ENCODE results near the gene KIF23. TPM values are rescaled to one million over a fixed set of nuclear protein-coding genes. Genes with fewer than 3 reads are reported as not detected.

The KIF23 gene
- total RNA-seq, 1 experiment from 2014 or later: 83.7 TPM

- no TSS peak for BruUV-seq (replicated peaks)
These were observed 13.3 kb upstream of the KIF23 start for GRCh38 chr15:69400850-69401249.

More at GRCh38 chr15:69400850-69401249, 13.3 kb upstream of the KIF23 start:
- Histone ChIP-seq H2AFZ (ENCODE audit: low read depth, low read length, poor library complexity, severe bottlenecking) (no peak overlapping the region), H3K36me3 (ENCODE audit: control insufficient read depth in 1 of 2, insufficient read depth in 2 of 2, low read length in 2 of 2) (peaks cover 3% of the 10 kb centered on the region in 2 experiments; a peak in 2 of 4 replicates), H3K4me2 (ENCODE audit: low read length) (no peak overlapping the region), H3K27me3 (ENCODE audit: insufficient read depth, low read length) (no peaks in the 10 kb centered on the region), H3K9ac (ENCODE audit: low read length) (no peak overlapping the region), H3K9me3 (ENCODE audit: control insufficient read depth in 1 of 2, insufficient read depth in 1 of 2, low read depth in 1 of 2, low read length in 2 of 2) (no peaks in the 10 kb centered on the region), H3K9me2 (ENCODE audit: insufficient read depth) (no peaks in the 10 kb centered on the region), H3K4me1 (ENCODE audit: control insufficient read depth in 1 of 2, insufficient read depth in 2 of 2, low read length in 2 of 2) (no peaks in the 10 kb centered on the region), H4K20me1 (ENCODE audit: insufficient read depth) (no peaks in the 10 kb centered on the region), H3K4me3 (replicated peaks in 1 of 2; ENCODE audit: low read depth in 1 of 2, low read length in 2 of 2) (no peak overlapping the region), H3K27ac (ENCODE audit: low read depth, low read length) (no peak overlapping the region), H3K79me2 (ENCODE audit: insufficient read depth, low read length) (no peaks in the 10 kb centered on the region)
- ATAC-seq (no peak), DNase-seq (ENCODE audit: low read depth, low spot score) (no peak)
- intact Hi-C loops (cut with micrococcal nuclease): no loop called here
- TF ChIP-seq SP1 (IDR thresholded peaks at IDR 0.05; ENCODE audit: low read depth) (no peak), JUND (IDR thresholded peaks at IDR 0.05) (no peak), ZNF274 (IDR thresholded peaks at IDR 0.05; ENCODE audit: low read depth, low read length) (no peak), ZFX (IDR thresholded peaks at IDR 0.05) (no peak), CEBPB (IDR thresholded peaks at IDR 0.05; ENCODE audit: low read depth) (no peak), EZH2phosphoT487 (IDR thresholded peaks at IDR 0.05; ENCODE audit: borderline replicate concordance) (no peak), FOSL1 (IDR thresholded peaks at IDR 0.05; ENCODE audit: low read depth) (no peak), SIN3A (IDR thresholded peaks at IDR 0.05; ENCODE audit: low read depth) (no peak), EGR1 (IDR thresholded peaks at IDR 0.05; ENCODE audit: low read depth) (no peak), SRF (IDR thresholded peaks at IDR 0.05; ENCODE audit: low read depth) (no peak), POLR2A (IDR thresholded peaks at IDR 0.05; ENCODE audit: borderline replicate concordance, extremely low read depth, insufficient read depth, insufficient read length) (no peak), POLR2AphosphoS5 (IDR thresholded peaks at IDR 0.05; ENCODE audit: low read depth, low read length) (no peak), ZBTB33 (IDR thresholded peaks at IDR 0.05; ENCODE audit: extremely low read depth, insufficient replicate concordance, low read length) (no peak), CTCF (IDR thresholded peaks at IDR 0.05 in 2 of 3, conservative IDR thresholded peaks at IDR 0.05 in 1 of 3; ENCODE audit: borderline replicate concordance in 1 of 3, insufficient read depth in 1 of 3, low read depth in 2 of 3, low read length in 2 of 3) (no peak)
- RAD21 ChIA-PET (ENCODE audit: low non-redundant PET in 1 of 2, low total read pairs in 2 of 2, uncharacterized antibody in 2 of 2, unreplicated experiment in 2 of 2): no interaction called here
- CTCF ChIA-PET: no interaction called here
- POLR2A ChIA-PET: no interaction called here

All from HCT116 (cell line).